MM.1S (cell line): ENCODE data around the gene ZNF568.

Experiments
- DNase-seq: peaks from one replicate; pipeline ENCODE4 v3.0.0-alpha.2; 2015
- H2AFZ ChIP-seq: fragments of 300-600 bp; sonication (generic); 2 replicates; pipeline ENCODE4 v1.6.0; 2016; ENCODE audit warnings: antibody characterized with exemption, low read length
- H3F3A ChIP-seq: fragments of 300-600 bp; sonication (generic); 2 replicates; pipeline ENCODE4 v1.6.1; 2016; ENCODE audit warnings: mild to moderate bottlenecking, antibody characterized with exemption, low read length, moderate library complexity, mixed read lengths; ENCODE audit not compliant: insufficient read depth
- H3K27ac ChIP-seq: fragments of 300-600 bp; sonication (generic); 2 replicates; pipeline ENCODE4 v1.5.1; 2016; ENCODE audit warnings: mild to moderate bottlenecking, low read length
- H3K27me3 ChIP-seq: fragments of 300-600 bp; sonication (generic); replicated peaks from 2 replicates; pipeline ENCODE4 v1.6.0; 2016; ENCODE audit warnings: low read length; ENCODE audit not compliant: insufficient read depth
- H3K36me3 ChIP-seq: fragments of 300-600 bp; sonication (generic); replicated peaks from 2 replicates; pipeline ENCODE4 v1.6.1; 2016; ENCODE audit warnings: mild to moderate bottlenecking, low read length, mixed read lengths; ENCODE audit not compliant: insufficient read depth
- H3K4me1 ChIP-seq: fragments of 300-600 bp; sonication (generic); 2 replicates; pipeline ENCODE4 v1.6.1; 2016; ENCODE audit warnings: low read length, mixed read lengths
- H3K4me2 ChIP-seq: fragments of 300-600 bp; sonication (generic); 2 replicates; pipeline ENCODE4 v1.6.0; 2016; ENCODE audit warnings: low read depth, low read length
- H3K4me3 ChIP-seq: fragments of 300-600 bp; sonication (generic); 2 replicates; pipeline ENCODE4 v1.5.1; 2016; ENCODE audit warnings: low read length, mixed read lengths
- H3K79me2 ChIP-seq: fragments of 300-600 bp; sonication (generic); 2 replicates; pipeline ENCODE4 v1.6.1; 2016; ENCODE audit warnings: mixed run types, low read length, mixed read lengths
- H3K9ac ChIP-seq: fragments of 300-600 bp; sonication (generic); 2 replicates; pipeline ENCODE4 v1.6.1; 2016; ENCODE audit warnings: low read length, mixed read lengths
- H3K9me2 ChIP-seq: fragments of 300-600 bp; sonication (generic); replicated peaks from 2 replicates; pipeline ENCODE4 v1.6.1; 2016; ENCODE audit warnings: mild to moderate bottlenecking, low read length, mixed read lengths; ENCODE audit not compliant: insufficient read depth
- H3K9me3 ChIP-seq: fragments of 300-600 bp; sonication (generic); replicated peaks from 2 replicates; pipeline ENCODE4 v1.6.1; 2016; ENCODE audit warnings: mild to moderate bottlenecking, low read length, mixed read lengths; ENCODE audit not compliant: insufficient read depth
- H4K20me1 ChIP-seq: fragments of 300-600 bp; sonication (generic); 2 replicates; pipeline ENCODE4 v1.6.1; 2016; ENCODE audit warnings: mild to moderate bottlenecking, low read length, moderate library complexity, mixed read lengths; ENCODE audit not compliant: insufficient read depth
- CTCF ChIP-seq: fragments of 300-600 bp; sonication (generic); IDR thresholded peaks from 2 replicates; pipeline ENCODE4 v1.5.1; 2016; ENCODE audit warnings: antibody characterized with exemption, low read length, mixed read lengths
- EZH2 ChIP-seq: fragments of 300-600 bp; sonication (generic); optimal IDR thresholded peaks from 2 replicates; pipeline ENCODE3; 2017; ENCODE audit warnings: low read depth, mild to moderate bottlenecking, antibody characterized with exemption, low read length, mixed read lengths
- EZH2phosphoT487 ChIP-seq: fragments of 300-600 bp; sonication (generic); IDR thresholded peaks from 2 replicates; pipeline ENCODE4 v1.6.1; 2018; ENCODE audit warnings: antibody characterized with exemption, low read length

ZNF568 gene

GRCh38 chr19:36997843-36998235 lies 81.7 kb downstream of the ZNF568 start:
- Histone ChIP-seq H3K4me1 (no peaks in the 10 kb centered on the region), H3K27me3 (no peaks in the 10 kb centered on the region), H3K79me2 (no peaks in the 10 kb centered on the region), H4K20me1 (no peaks in the 10 kb centered on the region), H3K9me3 (no peaks in the 10 kb centered on the region), H3F3A (no peaks in the 10 kb centered on the region), H2AFZ (no peak overlapping the region), H3K4me3 (no peak overlapping the region), H3K27ac (no peak overlapping the region), H3K4me2 (no peak overlapping the region), H3K9me2 (no peaks in the 10 kb centered on the region), H3K36me3 (no peaks in the 10 kb centered on the region), H3K9ac (no peak overlapping the region)
- DNase-seq, result no peak
- TF ChIP-seq CTCF, result no peak
- TF ChIP-seq EZH2, result no peak
- TF ChIP-seq EZH2phosphoT487, result no peak

DNA sequence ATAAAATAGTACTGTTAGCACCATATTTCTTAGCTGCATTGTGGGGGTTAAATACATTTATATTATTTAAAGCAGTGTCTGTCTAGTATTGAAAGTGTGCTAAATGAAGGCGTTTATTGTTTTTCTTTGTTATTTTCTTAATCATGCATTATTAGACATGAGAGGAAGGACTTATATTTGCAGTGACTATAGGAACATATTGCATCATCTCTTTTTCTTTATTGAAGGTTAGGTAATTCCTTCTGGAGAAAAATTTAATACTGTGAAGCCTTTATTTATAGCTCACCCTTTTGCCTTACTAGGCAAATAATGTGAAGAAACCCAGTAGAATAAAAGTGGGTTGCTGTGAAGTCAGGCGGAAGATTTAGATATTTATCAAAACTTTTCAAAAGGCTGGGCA lies 83.2 kb downstream of the ZNF568 start:
- Histone ChIP-seq H2AFZ (no peak overlapping the region), H3K27me3 (no peaks in the 10 kb centered on the region), H3K36me3 (no peaks in the 10 kb centered on the region), H3K9me2 (no peaks in the 10 kb centered on the region), H3K27ac (no peak overlapping the region), H3K4me2 (no peak overlapping the region), H3K9ac (no peak overlapping the region), H3K4me3 (no peak overlapping the region), H3K9me3 (no peaks in the 10 kb centered on the region), H3K79me2 (no peaks in the 10 kb centered on the region), H4K20me1 (no peaks in the 10 kb centered on the region), H3K4me1 (no peaks in the 10 kb centered on the region), H3F3A (no peaks in the 10 kb centered on the region)
- no peak for DNase-seq
- no peak for TF ChIP-seq EZH2
- TF ChIP-seq CTCF, result no peak
- no peak for TF ChIP-seq EZH2phosphoT487

DNA sequence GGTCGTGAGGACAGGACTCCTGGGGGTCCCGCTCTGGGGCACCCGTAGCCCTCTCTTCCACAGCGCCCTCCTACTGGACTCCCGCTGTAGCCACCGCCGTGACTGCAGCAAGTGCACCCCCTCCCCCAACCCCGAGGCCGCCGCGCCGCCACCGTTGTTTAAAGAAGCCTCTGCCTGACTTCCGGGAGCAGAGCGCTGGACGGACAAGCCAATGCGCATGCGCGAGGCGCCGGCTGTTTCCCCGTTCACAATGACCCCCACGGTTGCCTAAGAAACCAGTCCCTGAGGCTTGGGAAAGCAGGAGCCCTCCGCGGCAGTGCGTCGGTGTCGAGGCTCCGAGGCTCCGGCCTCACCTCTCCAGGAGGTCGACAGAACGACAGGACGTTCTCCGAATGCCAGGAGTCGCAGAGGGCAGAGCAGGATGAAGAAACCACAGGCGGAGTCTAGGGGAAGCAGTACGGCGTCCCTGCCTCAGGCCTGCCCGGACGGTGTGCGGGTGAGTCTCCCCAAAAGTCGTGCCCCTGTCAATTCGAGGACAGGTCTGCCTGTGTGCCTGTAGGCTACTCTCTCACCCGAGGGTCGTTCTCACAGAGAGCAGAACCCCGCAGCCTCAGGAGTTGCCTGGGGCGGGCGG lies 91.6 kb downstream of the ZNF568 start:
- no peak overlapping the region for H2AFZ ChIP-seq
- H3K4me2 ChIP-seq, result no peak overlapping the region
- H3K79me2 ChIP-seq, result no peaks in the 10 kb centered on the region
- DNase-seq, result no peak
- no peak overlapping the region for H3K4me3 ChIP-seq
- no peaks in the 10 kb centered on the region for H3F3A ChIP-seq
- no peaks in the 10 kb centered on the region for H3K36me3 ChIP-seq
- H3K9me2 ChIP-seq, result no peaks in the 10 kb centered on the region
- no peaks in the 10 kb centered on the region for H3K27me3 ChIP-seq
- TF ChIP-seq CTCF (no peak), EZH2 (no peak), EZH2phosphoT487 (no peak)
- H3K9ac ChIP-seq, result no peak overlapping the region
- H3K4me1 ChIP-seq, result no peaks in the 10 kb centered on the region
- no peaks in the 10 kb centered on the region for H3K9me3 ChIP-seq
- no peak overlapping the region for H3K27ac ChIP-seq
- H4K20me1 ChIP-seq, result no peaks in the 10 kb centered on the region
